ENCODE results near the gene TTC7B.
"Not testable (repeated sequence)": the region's sequence is repeated elsewhere in the genome, so short reads cannot be mapped to it uniquely, and the experiment has no call there.

DNA sequence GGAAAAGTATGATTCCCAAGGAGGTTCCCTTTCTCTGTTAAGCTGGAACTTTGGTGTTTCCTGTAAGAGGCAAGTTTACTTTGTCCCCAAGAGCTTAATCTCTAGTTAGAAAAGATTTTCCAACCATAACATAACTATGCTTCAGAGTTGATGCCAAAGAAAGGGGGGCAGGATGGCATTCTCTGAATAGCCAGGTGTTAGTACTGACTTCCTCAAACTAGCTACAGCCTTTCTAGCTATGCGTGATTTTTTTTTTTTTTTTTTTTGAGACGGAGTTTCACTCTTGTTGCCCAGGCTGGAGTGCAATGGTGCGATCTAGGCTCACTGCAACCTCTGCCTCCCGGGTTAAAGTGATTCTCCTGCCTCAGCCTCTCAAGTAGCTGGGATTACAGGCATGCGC is 39.9 kb upstream of the TTC7B start:
- TF ChIP-seq, protein P1, sequence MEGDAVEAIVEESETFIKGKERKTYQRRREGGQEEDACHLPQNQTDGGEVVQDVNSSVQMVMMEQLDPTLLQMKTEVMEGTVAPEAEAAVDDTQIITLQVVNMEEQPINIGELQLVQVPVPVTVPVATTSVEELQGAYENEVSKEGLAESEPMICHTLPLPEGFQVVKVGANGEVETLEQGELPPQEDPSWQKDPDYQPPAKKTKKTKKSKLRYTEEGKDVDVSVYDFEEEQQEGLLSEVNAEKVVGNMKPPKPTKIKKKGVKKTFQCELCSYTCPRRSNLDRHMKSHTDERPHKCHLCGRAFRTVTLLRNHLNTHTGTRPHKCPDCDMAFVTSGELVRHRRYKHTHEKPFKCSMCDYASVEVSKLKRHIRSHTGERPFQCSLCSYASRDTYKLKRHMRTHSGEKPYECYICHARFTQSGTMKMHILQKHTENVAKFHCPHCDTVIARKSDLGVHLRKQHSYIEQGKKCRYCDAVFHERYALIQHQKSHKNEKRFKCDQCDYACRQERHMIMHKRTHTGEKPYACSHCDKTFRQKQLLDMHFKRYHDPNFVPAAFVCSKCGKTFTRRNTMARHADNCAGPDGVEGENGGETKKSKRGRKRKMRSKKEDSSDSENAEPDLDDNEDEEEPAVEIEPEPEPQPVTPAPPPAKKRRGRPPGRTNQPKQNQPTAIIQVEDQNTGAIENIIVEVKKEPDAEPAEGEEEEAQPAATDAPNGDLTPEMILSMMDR (IDR thresholded peaks at IDR 0.05; ENCODE audit: insufficient read depth, low read length, poor library complexity, severe bottlenecking) = not testable (repeated sequence)
- not testable (repeated sequence) for TF ChIP-seq EZH2phosphoT487 (conservative IDR thresholded peaks at IDR 0.05; ENCODE audit: low read length)

All from SU-DHL-6 (cell line).